Panc1 (cell line): ENCODE data around the gene ATXN1.

ENCODE experiments used
- CTCF ChIP-seq: fragments of 450-650 bp; IDR thresholded peaks from 2 replicates; pipeline ENCODE4 v1.5.1; 2017; ENCODE audit warnings: mild to moderate bottlenecking
- POLR2AphosphoS5 ChIP-seq: IDR thresholded peaks from 2 replicates; pipeline ENCODE4 v1.6.1; 2012; ENCODE audit warnings: mild to moderate bottlenecking, low read depth, low read length, moderate library complexity
- REST ChIP-seq, 2 experiments: IDR thresholded peaks; 2 replicates each; pipeline ENCODE4 v1.6.1; 2011 to 2012; ENCODE audit warnings: low read depth in 2 of 2, control low read depth in 1 of 2, low read length in 1 of 2, mild to moderate bottlenecking in 1 of 2, moderate library complexity in 1 of 2; ENCODE audit not compliant: insufficient read depth in 1 of 2
- SIN3A ChIP-seq: IDR thresholded peaks from 2 replicates; pipeline ENCODE4 v1.6.1; 2012; ENCODE audit warnings: low read depth, mild to moderate bottlenecking, low read length, moderate library complexity, borderline replicate concordance; ENCODE audit not compliant: insufficient read depth

GRCh38 chr6:16667509-16667908, 93.8 kb downstream of the ATXN1 start:
- TF ChIP-seq CTCF (no peak), POLR2AphosphoS5 (no peak), SIN3A (no peak), REST (IDR thresholded peaks at IDR 0.05; ENCODE audit: insufficient read depth in 1 of 2, low read depth in 2 of 2, low read length in 1 of 2) (no peak)
